Measurements from ENCODE around the gene TTC21A. TPM values are rescaled to one million over a fixed set of nuclear protein-coding genes. Genes with fewer than 3 reads are reported as not detected.

Gene TTC21A
- total RNA-seq, 1 experiment from 2014 or later, result 1.7 TPM

- Histone ChIP-seq H3K27me3 (ENCODE audit: insufficient read depth, low read length) (no peaks in the 10 kb centered on the region; the same call in none of the 2 replicates), H3T11ph (ENCODE audit: low read length) (no peak overlapping the region), H3K56ac (ENCODE audit: insufficient read length, low read depth, low read length) (no peak overlapping the region), H2BK20ac (ENCODE audit: low read depth, low read length, poor library complexity, severe bottlenecking) (no peak overlapping the region), H2AFZ (ENCODE audit: low read length) (no peak overlapping the region), H3K23ac (ENCODE audit: insufficient read length, low read depth, low read length) (no peak overlapping the region), H2BK120ac (ENCODE audit: low read depth, low read length, poor library complexity, severe bottlenecking) (no peak overlapping the region), H2BK15ac (ENCODE audit: low read depth, low read length) (no peak overlapping the region), H3K27ac (ENCODE audit: insufficient read length, low read depth, low read length) (no peak overlapping the region), H3K4me1 (ENCODE audit: insufficient read depth, low read length) (peaks cover 12% of the 10 kb centered on the region; the same call in 1 of the 2 replicates), H3K4ac (ENCODE audit: low read depth, low read length) (no peak overlapping the region), H4K5ac (ENCODE audit: insufficient read length, low read depth, low read length) (no peak overlapping the region), H3K18ac (ENCODE audit: insufficient read length, low read depth, low read length) (peak overlapping the region; percentile 10), H3K14ac (ENCODE audit: insufficient read depth, low read length) (no peak overlapping the region), H3K9me3 (ENCODE audit: control insufficient read depth, low read depth, low read length) (no peaks in the 10 kb centered on the region), H4K20me1 (ENCODE audit: control insufficient read depth, insufficient read depth, insufficient read length) (no peaks in the 10 kb centered on the region), H2BK5ac (ENCODE audit: insufficient read length, low read length) (no peak overlapping the region), H4K8ac (replicated peaks; ENCODE audit: insufficient read length, low read depth, low read length) (no peak overlapping the region), H2BK12ac (ENCODE audit: insufficient read length, low read depth, low read length) (no peak overlapping the region), H3K23me2 (ENCODE audit: insufficient read length, low read depth, low read length, poor library complexity, severe bottlenecking) (peaks cover 7% of the 10 kb centered on the region), H4K91ac (ENCODE audit: insufficient read length, low read depth, low read length) (no peak overlapping the region), H2AK5ac (ENCODE audit: insufficient read length, low read length) (no peak overlapping the region), H3K79me1 (ENCODE audit: insufficient read depth, low read depth, low read length, poor library complexity, severe bottlenecking) (no peaks in the 10 kb centered on the region), H3K4me2 (ENCODE audit: insufficient read depth, insufficient read length, low read length) (peak overlapping the region; percentile 79), H3K79me2 (ENCODE audit: insufficient read depth, low read length) (no peaks in the 10 kb centered on the region), H3K9ac (ENCODE audit: extremely low read depth, insufficient read length, low read length) (no peak overlapping the region)
- Mint-ChIP-seq H3K4me1 (peaks cover 37 to 45% of the 10 kb centered on the region in 2 experiments), H3K36me3 (ENCODE audit: insufficient read depth in 1 of 3, low read depth in 3 of 3) (no peaks in the 10 kb centered on the region), H3K9me3 (no peaks in the 10 kb centered on the region; a peak in 1 of 5 replicates), H3K27ac (peak overlapping the region in 2 of 3 experiments; percentile 9 to 27; a peak in 4 of 7 replicates), H3K4me3 (peak overlapping the region; percentile 61 to 83), H3K27me3 (ENCODE audit: low read depth) (peaks cover 24% of the 10 kb centered on the region)
- WGBS (ENCODE audit: extremely low coverage, insufficient read length, low lambda C conversion rate), result no CpG with 5 or more reads among the region's 3 CpGs
- no peak for TF ChIP-seq CTCF (conservative IDR thresholded peaks at IDR 0.05)
- DNase-seq, result no peak
Measured at GRCh38 chr3:39180183-39180545, 72.7 kb downstream of the TTC21A start.
